HepG2 (cell line): ENCODE measurements around the gene RRP8. TPM values are rescaled to one million over a fixed set of nuclear protein-coding genes. Genes with fewer than 3 reads are reported as not detected.

ENCODE experiments used
- ELF1 ChIP-seq: sonication (generic); formaldehyde crosslinking; IDR thresholded peaks from 2 replicates; pipeline ENCODE4 v1.4.0; 2020; ENCODE audit warnings: missing genetic modification reagents
- FOXJ3 ChIP-seq: sonication (generic); formaldehyde crosslinking; IDR thresholded peaks from 2 replicates; pipeline ENCODE4 v1.4.0; 2020; ENCODE audit warnings: missing genetic modification reagents, mild to moderate bottlenecking, borderline replicate concordance
- SP140L ChIP-seq: sonication (generic); formaldehyde crosslinking; IDR thresholded peaks from 2 replicates; pipeline ENCODE4 v1.4.0; 2020; ENCODE audit warnings: missing genetic modification reagents, borderline replicate concordance
- SP4 ChIP-seq: sonication (generic); formaldehyde crosslinking; IDR thresholded peaks from 2 replicates; pipeline ENCODE4 v1.8.1; 2023; ENCODE audit warnings: mild to moderate bottlenecking, missing genetic modification reagents
- SSRP1 ChIP-seq: IDR thresholded peaks from 2 replicates; pipeline ENCODE4 v1.6.1; 2016; ENCODE audit warnings: control low read depth
- STAT5B ChIP-seq: sonication (generic); formaldehyde crosslinking; IDR thresholded peaks from 2 replicates; pipeline ENCODE4 v1.4.0; 2020; ENCODE audit warnings: missing genetic modification reagents
- ZNF484 ChIP-seq: sonication (generic); formaldehyde crosslinking; IDR thresholded peaks from 2 replicates; pipeline ENCODE4 v1.5.1; 2020; ENCODE audit warnings: mild to moderate bottlenecking, low read depth, missing genetic modification reagents, borderline replicate concordance
- ZNF563 ChIP-seq: sonication (generic); formaldehyde crosslinking; IDR thresholded peaks from 2 replicates; pipeline ENCODE4 v1.8.0; 2022; ENCODE audit warnings: mild to moderate bottlenecking, moderate library complexity, missing genetic modification reagents
- ZNF850 ChIP-seq: sonication (generic); formaldehyde crosslinking; conservative IDR thresholded peaks from 2 replicates; pipeline ENCODE4 v1.9.0; 2021; ENCODE audit warnings: mild to moderate bottlenecking, missing genetic modification reagents
- polyA plus RNA-seq, 8 experiments: library from polyadenylated mRNA; depleted of rRNA in 3 of 8; stranded (reverse) in 7 of 8; unstranded in 1 of 8; fragments of >200 nt; fragmentation: Illumina TruSeq in 4 of 8; extraction: Trizol in 4 of 8; gene quantifications; 2 replicates each; pipeline versions ENCODE4 v1.2.1 to v1.2.3, GENCODE V29; 2011 to 2016; ENCODE audit warnings: low read depth in 4 of 8, missing spikeins in 1 of 8, mixed read lengths in 1 of 8; ENCODE audit not compliant: insufficient read depth in 1 of 8
- total RNA-seq, 5 experiments: library from RNA; depleted of rRNA; stranded (reverse); fragments of >200 nt; fragmentation: Illumina TruSeq; extraction: Trizol; gene quantifications; 2 replicates each; pipeline ENCODE4 v1.2.3, GENCODE V29; 2016; ENCODE audit warnings: low read depth in 1 of 5
- TF ChIP-seq, protein P1 (sequence below): sonication (generic); formaldehyde crosslinking; IDR thresholded peaks from 2 replicates; pipeline ENCODE4 v1.4.0; 2020; ENCODE audit warnings: missing genetic modification reagents
- TF ChIP-seq, protein P2 (sequence below): sonication (generic); formaldehyde crosslinking; IDR thresholded peaks from 2 replicates; pipeline ENCODE4 v1.5.0; 2020; ENCODE audit warnings: mild to moderate bottlenecking, missing genetic modification reagents
- TF ChIP-seq, protein P3 (sequence below): sonication (generic); formaldehyde crosslinking; IDR thresholded peaks from 2 replicates; pipeline ENCODE4 v1.8.1; 2023; ENCODE audit warnings: mild to moderate bottlenecking, missing genetic modification reagents
- TF ChIP-seq, protein P4 (sequence below): sonication (generic); formaldehyde crosslinking; IDR thresholded peaks from 2 replicates; pipeline ENCODE4 v1.4.0; 2020; ENCODE audit warnings: mild to moderate bottlenecking, missing genetic modification reagents, borderline replicate concordance

RRP8 gene
- total and polyA plus RNA-seq, 2 of the 13 experiments (the other 11 are each of a cell fraction or from before 2014, with no cell fraction given) = 7.2 to 21.6 TPM

DNA sequence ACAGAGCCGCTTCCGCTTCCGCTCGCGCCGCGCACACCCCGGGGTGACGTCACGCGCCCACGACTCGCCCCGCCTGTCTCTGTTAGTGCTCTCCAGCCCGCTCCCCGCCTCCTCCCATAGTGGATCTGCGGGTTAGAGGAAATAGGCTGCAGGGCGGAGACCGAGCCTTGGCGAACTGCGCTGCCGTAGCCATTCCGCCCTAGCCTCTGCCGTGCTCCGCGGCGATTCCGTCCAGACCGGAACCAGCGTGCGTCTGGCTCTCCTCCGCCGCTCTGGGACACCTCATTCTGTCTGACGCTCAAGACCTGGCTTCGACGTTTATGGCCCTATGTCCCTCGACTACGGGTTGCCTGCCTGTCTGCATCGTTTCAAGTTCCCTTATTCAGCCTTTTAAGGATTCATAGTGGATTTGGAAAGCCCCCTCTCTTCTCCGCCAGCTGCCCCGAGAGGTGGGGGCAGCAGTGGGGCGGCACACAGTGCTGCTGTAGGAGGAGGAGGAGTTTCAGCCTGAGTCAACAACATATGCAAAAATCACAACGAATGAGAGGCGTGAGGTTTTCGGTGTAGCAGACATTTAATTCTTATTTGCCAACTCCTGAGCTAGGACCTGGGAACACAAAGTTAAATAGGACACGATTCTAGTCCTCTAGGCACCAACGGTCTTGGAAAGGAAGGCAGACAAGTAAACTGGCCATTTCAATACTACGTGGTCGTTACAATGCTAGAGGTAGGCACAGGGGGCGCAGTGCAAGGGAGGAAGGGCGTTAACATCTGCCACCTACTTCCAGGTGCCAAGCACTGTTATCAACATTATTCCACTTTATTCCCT, 9.0 kb upstream of the RRP8 start, which contains the start of gene TAF10 (continued):
- TF ChIP-seq, protein P1, sequence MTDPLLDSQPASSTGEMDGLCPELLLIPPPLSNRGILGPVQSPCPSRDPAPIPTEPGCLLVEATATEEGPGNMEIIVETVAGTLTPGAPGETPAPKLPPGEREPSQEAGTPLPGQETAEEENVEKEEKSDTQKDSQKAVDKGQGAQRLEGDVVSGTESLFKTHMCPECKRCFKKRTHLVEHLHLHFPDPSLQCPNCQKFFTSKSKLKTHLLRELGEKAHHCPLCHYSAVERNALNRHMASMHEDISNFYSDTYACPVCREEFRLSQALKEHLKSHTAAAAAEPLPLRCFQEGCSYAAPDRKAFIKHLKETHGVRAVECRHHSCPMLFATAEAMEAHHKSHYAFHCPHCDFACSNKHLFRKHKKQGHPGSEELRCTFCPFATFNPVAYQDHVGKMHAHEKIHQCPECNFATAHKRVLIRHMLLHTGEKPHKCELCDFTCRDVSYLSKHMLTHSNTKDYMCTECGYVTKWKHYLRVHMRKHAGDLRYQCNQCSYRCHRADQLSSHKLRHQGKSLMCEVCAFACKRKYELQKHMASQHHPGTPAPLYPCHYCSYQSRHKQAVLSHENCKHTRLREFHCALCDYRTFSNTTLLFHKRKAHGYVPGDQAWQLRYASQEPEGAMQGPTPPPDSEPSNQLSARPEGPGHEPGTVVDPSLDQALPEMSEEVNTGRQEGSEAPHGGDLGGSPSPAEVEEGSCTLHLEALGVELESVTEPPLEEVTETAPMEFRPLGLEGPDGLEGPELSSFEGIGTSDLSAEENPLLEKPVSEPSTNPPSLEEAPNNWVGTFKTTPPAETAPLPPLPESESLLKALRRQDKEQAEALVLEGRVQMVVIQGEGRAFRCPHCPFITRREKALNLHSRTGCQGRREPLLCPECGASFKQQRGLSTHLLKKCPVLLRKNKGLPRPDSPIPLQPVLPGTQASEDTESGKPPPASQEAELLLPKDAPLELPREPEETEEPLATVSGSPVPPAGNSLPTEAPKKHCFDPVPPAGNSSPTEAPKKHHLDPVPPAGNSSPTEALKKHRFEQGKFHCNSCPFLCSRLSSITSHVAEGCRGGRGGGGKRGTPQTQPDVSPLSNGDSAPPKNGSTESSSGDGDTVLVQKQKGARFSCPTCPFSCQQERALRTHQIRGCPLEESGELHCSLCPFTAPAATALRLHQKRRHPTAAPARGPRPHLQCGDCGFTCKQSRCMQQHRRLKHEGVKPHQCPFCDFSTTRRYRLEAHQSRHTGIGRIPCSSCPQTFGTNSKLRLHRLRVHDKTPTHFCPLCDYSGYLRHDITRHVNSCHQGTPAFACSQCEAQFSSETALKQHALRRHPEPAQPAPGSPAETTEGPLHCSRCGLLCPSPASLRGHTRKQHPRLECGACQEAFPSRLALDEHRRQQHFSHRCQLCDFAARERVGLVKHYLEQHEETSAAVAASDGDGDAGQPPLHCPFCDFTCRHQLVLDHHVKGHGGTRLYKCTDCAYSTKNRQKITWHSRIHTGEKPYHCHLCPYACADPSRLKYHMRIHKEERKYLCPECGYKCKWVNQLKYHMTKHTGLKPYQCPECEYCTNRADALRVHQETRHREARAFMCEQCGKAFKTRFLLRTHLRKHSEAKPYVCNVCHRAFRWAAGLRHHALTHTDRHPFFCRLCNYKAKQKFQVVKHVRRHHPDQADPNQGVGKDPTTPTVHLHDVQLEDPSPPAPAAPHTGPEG (CRISPR knock-in tag) = no peak
- 0 out of 2 replicates have a peak, but pooled peaks have one; percentile 32 for TF ChIP-seq SSRP1 (CRISPR knock-in tag)
- TF ChIP-seq SP140L (CRISPR knock-in tag) = peak; percentile 27; the same call in 1 of the 2 replicates
- TF ChIP-seq, protein P2, sequence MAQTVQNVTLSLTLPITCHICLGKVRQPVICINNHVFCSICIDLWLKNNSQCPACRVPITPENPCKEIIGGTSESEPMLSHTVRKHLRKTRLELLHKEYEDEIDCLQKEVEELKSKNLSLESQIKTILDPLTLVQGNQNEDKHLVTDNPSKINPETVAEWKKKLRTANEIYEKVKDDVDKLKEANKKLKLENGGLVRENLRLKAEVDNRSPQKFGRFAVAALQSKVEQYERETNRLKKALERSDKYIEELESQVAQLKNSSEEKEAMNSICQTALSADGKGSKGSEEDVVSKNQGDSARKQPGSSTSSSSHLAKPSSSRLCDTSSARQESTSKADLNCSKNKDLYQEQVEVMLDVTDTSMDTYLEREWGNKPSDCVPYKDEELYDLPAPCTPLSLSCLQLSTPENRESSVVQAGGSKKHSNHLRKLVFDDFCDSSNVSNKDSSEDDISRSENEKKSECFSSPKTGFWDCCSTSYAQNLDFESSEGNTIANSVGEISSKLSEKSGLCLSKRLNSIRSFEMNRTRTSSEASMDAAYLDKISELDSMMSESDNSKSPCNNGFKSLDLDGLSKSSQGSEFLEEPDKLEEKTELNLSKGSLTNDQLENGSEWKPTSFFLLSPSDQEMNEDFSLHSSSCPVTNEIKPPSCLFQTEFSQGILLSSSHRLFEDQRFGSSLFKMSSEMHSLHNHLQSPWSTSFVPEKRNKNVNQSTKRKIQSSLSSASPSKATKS (CRISPR knock-in tag) = no peak; the same call in 1 of the 2 replicates
- peak; percentile 38; the same call in 1 of the 2 replicates for TF ChIP-seq FOXJ3 (CRISPR knock-in tag)
- TF ChIP-seq, protein P3, sequence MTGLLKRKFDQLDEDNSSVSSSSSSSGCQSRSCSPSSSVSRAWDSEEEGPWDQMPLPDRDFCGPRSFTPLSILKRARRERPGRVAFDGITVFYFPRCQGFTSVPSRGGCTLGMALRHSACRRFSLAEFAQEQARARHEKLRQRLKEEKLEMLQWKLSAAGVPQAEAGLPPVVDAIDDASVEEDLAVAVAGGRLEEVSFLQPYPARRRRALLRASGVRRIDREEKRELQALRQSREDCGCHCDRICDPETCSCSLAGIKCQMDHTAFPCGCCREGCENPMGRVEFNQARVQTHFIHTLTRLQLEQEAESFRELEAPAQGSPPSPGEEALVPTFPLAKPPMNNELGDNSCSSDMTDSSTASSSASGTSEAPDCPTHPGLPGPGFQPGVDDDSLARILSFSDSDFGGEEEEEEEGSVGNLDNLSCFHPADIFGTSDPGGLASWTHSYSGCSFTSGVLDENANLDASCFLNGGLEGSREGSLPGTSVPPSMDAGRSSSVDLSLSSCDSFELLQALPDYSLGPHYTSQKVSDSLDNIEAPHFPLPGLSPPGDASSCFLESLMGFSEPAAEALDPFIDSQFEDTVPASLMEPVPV (CRISPR knock-in tag) = peak; percentile 78
- peak; percentile 87 for TF ChIP-seq ELF1 (CRISPR knock-in tag)
- TF ChIP-seq, protein P4, sequence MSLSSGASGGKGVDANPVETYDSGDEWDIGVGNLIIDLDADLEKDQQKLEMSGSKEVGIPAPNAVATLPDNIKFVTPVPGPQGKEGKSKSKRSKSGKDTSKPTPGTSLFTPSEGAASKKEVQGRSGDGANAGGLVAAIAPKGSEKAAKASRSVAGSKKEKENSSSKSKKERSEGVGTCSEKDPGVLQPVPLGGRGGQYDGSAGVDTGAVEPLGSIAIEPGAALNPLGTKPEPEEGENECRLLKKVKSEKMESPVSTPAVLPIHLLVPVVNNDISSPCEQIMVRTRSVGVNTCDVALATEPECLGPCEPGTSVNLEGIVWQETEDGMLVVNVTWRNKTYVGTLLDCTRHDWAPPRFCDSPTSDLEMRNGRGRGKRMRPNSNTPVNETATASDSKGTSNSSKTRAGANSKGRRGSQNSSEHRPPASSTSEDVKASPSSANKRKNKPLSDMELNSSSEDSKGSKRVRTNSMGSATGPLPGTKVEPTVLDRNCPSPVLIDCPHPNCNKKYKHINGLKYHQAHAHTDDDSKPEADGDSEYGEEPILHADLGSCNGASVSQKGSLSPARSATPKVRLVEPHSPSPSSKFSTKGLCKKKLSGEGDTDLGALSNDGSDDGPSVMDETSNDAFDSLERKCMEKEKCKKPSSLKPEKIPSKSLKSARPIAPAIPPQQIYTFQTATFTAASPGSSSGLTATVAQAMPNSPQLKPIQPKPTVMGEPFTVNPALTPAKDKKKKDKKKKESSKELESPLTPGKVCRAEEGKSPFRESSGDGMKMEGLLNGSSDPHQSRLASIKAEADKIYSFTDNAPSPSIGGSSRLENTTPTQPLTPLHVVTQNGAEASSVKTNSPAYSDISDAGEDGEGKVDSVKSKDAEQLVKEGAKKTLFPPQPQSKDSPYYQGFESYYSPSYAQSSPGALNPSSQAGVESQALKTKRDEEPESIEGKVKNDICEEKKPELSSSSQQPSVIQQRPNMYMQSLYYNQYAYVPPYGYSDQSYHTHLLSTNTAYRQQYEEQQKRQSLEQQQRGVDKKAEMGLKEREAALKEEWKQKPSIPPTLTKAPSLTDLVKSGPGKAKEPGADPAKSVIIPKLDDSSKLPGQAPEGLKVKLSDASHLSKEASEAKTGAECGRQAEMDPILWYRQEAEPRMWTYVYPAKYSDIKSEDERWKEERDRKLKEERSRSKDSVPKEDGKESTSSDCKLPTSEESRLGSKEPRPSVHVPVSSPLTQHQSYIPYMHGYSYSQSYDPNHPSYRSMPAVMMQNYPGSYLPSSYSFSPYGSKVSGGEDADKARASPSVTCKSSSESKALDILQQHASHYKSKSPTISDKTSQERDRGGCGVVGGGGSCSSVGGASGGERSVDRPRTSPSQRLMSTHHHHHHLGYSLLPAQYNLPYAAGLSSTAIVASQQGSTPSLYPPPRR (CRISPR knock-in tag) = 0 out of 2 replicates have a peak, but pooled peaks have one; percentile 65
- TF ChIP-seq SP4 (CRISPR knock-in tag) = peak; percentile 64
- no peak for TF ChIP-seq ZNF850 (CRISPR knock-in tag)
- no peak for TF ChIP-seq ZNF484 (CRISPR knock-in tag)
- no peak for TF ChIP-seq ZNF563
- TF ChIP-seq STAT5B = 0 out of 2 replicates have a peak, but pooled peaks have one; percentile 32
